ENCODE measurements around the gene PLXNA4.

The PLXNA4 gene

DNA sequence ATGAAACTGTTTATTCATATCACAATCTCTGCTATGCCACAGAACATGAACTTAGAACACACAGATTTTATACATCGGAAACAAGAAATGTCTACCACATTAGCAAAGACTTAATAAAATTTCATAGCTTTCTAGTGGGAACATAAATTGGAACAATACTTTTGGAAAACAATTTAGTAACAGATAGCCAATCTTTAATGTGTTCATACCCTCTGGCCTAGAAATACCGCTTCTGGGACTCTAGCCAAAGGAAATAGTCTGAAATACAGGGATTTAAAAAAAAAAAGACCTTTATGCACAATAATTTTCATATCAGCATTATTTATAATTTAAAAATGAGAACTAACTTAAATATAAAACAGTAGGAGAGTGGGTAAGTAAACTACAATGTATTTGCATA, 168.5 kb downstream of the PLXNA4 start:
- H3K4me1 ChIP-seq (ENCODE audit: insufficient read depth, low read length): peaks cover 3% of the 10 kb centered on the region; the same call in 1 of the 2 replicates
- no peaks in the 10 kb centered on the region for H3K27me3 ChIP-seq (ENCODE audit: insufficient read depth, low read length)
- H3K4me3 ChIP-seq (ENCODE audit: low read length): no peak overlapping the region
- no peaks in the 10 kb centered on the region for H3K36me3 ChIP-seq (ENCODE audit: insufficient read depth, low read length)
- 100% methylated on average over 1 of the region's 2 CpGs for WGBS
- no peak overlapping the region for H3K27ac ChIP-seq (ENCODE audit: low read depth, low read length)
- no peaks in the 10 kb centered on the region for H3K9me3 ChIP-seq (ENCODE audit: insufficient read depth, low read depth, low read length)
- no peak overlapping the region for H3K9ac ChIP-seq (ENCODE audit: low read depth, low read length)

GRCh38 chr7:132406039-132406438, 170.2 kb downstream of the PLXNA4 start:
- H3K27me3 ChIP-seq (ENCODE audit: insufficient read depth, low read length): no peaks in the 10 kb centered on the region
- 90% methylated on average over 4 of the region's 4 CpGs for WGBS
- H3K36me3 ChIP-seq (ENCODE audit: insufficient read depth, low read length): no peaks in the 10 kb centered on the region
- H3K9me3 ChIP-seq (ENCODE audit: insufficient read depth, low read depth, low read length): no peaks in the 10 kb centered on the region
- peaks cover 9% of the 10 kb centered on the region for H3K4me1 ChIP-seq (ENCODE audit: insufficient read depth, low read length)
- no peak overlapping the region for H3K4me3 ChIP-seq (ENCODE audit: low read length)
- no peak overlapping the region for H3K27ac ChIP-seq (ENCODE audit: low read depth, low read length)
- no peak overlapping the region for H3K9ac ChIP-seq (ENCODE audit: low read depth, low read length)

GRCh38 chr7:132404261-132404660, 172.0 kb downstream of the PLXNA4 start:
- no peaks in the 10 kb centered on the region for H3K27me3 ChIP-seq (ENCODE audit: insufficient read depth, low read length)
- WGBS: 93% methylated on average over 3 of the region's 3 CpGs
- no peak overlapping the region for H3K9ac ChIP-seq (ENCODE audit: low read depth, low read length)

DNA sequence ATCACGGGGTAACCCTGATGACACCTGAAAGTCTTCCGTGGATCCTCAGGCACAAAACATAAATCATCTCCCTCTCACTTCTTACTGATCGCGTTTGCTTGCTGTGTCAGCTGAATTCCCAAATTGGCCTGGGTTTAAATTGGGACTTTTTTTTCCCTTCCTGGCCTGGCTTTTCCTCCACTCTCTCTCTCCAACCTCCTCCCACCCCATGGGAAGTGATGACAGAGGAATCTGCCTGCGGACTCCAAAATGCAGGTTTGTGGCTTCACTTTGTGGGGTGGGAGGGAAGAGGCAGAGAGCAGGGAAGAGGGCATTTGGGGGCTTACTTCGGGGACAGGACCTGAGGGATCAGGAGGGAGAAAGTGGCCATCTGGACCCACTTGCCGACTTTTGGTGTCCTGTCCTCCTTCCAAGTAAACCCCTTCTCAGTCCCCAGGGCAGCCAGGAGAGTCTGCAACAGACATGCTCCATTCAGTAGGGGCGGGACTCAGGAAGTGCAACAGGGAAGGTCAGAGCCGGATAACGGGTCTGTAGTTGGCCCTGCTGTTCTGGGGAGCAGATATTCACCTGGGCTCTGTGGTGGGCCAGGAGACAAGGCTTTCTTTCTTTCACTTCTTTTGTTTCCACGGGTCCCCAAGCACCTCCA, 172.7 kb downstream of the PLXNA4 start:
- Histone ChIP-seq H3K9ac (ENCODE audit: low read depth, low read length) (no peak overlapping the region), H3K27me3 (ENCODE audit: insufficient read depth, low read length) (no peaks in the 10 kb centered on the region), H3K4me3 (ENCODE audit: low read length) (no peak overlapping the region), H3K27ac (ENCODE audit: low read depth, low read length) (no peak overlapping the region), H3K4me1 (ENCODE audit: insufficient read depth, low read length) (peaks cover 9% of the 10 kb centered on the region), H3K9me3 (ENCODE audit: insufficient read depth, low read depth, low read length) (no peaks in the 10 kb centered on the region), H3K36me3 (ENCODE audit: insufficient read depth, low read length) (no peaks in the 10 kb centered on the region)
- WGBS: 72% methylated on average over 11 of the region's 11 CpGs

More at GRCh38 chr7:132404261-132404660, 172.0 kb downstream of the PLXNA4 start:
- peaks cover 9% of the 10 kb centered on the region for H3K4me1 ChIP-seq (ENCODE audit: insufficient read depth, low read length)
- no peaks in the 10 kb centered on the region for H3K9me3 ChIP-seq (ENCODE audit: insufficient read depth, low read depth, low read length)
- H3K36me3 ChIP-seq (ENCODE audit: insufficient read depth, low read length): no peaks in the 10 kb centered on the region
- no peak overlapping the region for H3K4me3 ChIP-seq (ENCODE audit: low read length)
- H3K27ac ChIP-seq (ENCODE audit: low read depth, low read length): no peak overlapping the region

GRCh38 chr7:132402751-132403245, 173.5 kb downstream of the PLXNA4 start:
- no peak overlapping the region for H3K27ac ChIP-seq (ENCODE audit: low read depth, low read length)
- peaks cover 9% of the 10 kb centered on the region for H3K4me1 ChIP-seq (ENCODE audit: insufficient read depth, low read length)
- no peaks in the 10 kb centered on the region for H3K9me3 ChIP-seq (ENCODE audit: insufficient read depth, low read depth, low read length)
- WGBS: 82% methylated on average over 8 of the region's 8 CpGs
- no peak overlapping the region for H3K4me3 ChIP-seq (ENCODE audit: low read length)
- H3K36me3 ChIP-seq (ENCODE audit: insufficient read depth, low read length): no peaks in the 10 kb centered on the region
- H3K9ac ChIP-seq (ENCODE audit: low read depth, low read length): no peak overlapping the region
- H3K27me3 ChIP-seq (ENCODE audit: insufficient read depth, low read length): no peaks in the 10 kb centered on the region

DNA sequence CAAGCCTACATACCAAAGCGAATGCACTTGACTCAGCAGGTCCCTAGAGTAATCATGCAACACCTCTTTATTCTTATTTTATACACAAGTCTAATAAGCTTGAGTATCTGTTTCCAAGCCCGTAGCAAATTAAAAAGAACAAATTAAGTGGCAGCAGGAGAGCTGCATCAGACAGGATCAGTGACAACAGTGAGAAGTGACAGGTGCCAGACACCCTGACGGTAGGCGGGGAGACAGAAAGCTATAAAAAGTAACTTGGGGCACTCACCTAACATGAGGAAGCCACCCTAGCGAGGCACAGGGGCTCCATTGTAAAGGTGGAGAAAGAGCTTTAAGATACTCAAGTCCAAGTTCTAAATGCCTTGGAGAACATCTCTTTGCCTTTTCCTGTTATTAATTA, 174.2 kb downstream of the PLXNA4 start:
- Histone ChIP-seq H3K9me3 (ENCODE audit: insufficient read depth, low read depth, low read length) (no peaks in the 10 kb centered on the region), H3K27me3 (ENCODE audit: insufficient read depth, low read length) (no peaks in the 10 kb centered on the region), H3K27ac (ENCODE audit: low read depth, low read length) (no peak overlapping the region), H3K9ac (ENCODE audit: low read depth, low read length) (no peak overlapping the region), H3K36me3 (ENCODE audit: insufficient read depth, low read length) (no peaks in the 10 kb centered on the region), H3K4me1 (ENCODE audit: insufficient read depth, low read length) (peaks cover 9% of the 10 kb centered on the region), H3K4me3 (ENCODE audit: low read length) (no peak overlapping the region)
- WGBS: 92% methylated on average over 5 of the region's 5 CpGs

DNA sequence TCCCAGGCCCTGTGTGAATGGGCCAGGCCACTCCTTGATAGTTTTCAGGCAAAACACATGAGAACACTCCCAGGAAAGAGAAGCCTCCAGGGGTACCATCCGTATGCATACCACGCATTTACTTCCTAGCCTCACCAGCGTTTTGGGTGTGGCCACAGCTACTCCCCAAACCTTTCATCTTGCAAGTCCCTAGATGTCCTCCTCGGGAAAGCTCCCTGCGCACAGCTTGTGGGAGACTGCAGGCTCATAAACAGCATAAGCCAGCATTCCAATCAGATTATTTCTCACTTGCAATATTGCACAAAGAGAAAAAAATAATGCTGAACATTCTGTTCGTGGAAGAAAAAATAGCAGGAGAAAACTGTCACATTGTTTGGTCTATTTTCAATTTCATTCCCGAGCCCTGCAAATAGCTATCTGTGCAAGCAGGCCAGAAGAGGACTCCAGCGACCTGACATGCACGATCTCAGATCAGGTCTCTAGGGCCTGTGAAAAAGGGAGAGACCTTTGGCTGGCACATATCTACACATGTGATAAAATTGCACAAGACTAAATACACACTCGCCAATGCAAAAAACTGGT, 175.6 kb downstream of the PLXNA4 start:
- no peaks in the 10 kb centered on the region for H3K36me3 ChIP-seq (ENCODE audit: insufficient read depth, low read length)
- H3K9me3 ChIP-seq (ENCODE audit: insufficient read depth, low read depth, low read length): no peaks in the 10 kb centered on the region
- 82% methylated on average over 10 of the region's 10 CpGs for WGBS
- no peak overlapping the region for H3K4me3 ChIP-seq (ENCODE audit: low read length)
- H3K9ac ChIP-seq (ENCODE audit: low read depth, low read length): no peak overlapping the region
- H3K4me1 ChIP-seq (ENCODE audit: insufficient read depth, low read length): peaks cover 9% of the 10 kb centered on the region
- no peak overlapping the region for H3K27ac ChIP-seq (ENCODE audit: low read depth, low read length)
- H3K27me3 ChIP-seq (ENCODE audit: insufficient read depth, low read length): no peaks in the 10 kb centered on the region

- Histone ChIP-seq H3K27ac (ENCODE audit: low read depth, low read length) (no peak overlapping the region), H3K36me3 (ENCODE audit: insufficient read depth, low read length) (no peaks in the 10 kb centered on the region), H3K9ac (ENCODE audit: low read depth, low read length) (no peak overlapping the region), H3K4me3 (ENCODE audit: low read length) (no peak overlapping the region), H3K4me1 (ENCODE audit: insufficient read depth, low read length) (peaks cover 9% of the 10 kb centered on the region), H3K27me3 (ENCODE audit: insufficient read depth, low read length) (no peaks in the 10 kb centered on the region), H3K9me3 (ENCODE audit: insufficient read depth, low read depth, low read length) (no peaks in the 10 kb centered on the region)
- WGBS: 95% methylated on average over 4 of the region's 4 CpGs
Measured at GRCh38 chr7:132399367-132399766, 176.9 kb downstream of the PLXNA4 start.

DNA sequence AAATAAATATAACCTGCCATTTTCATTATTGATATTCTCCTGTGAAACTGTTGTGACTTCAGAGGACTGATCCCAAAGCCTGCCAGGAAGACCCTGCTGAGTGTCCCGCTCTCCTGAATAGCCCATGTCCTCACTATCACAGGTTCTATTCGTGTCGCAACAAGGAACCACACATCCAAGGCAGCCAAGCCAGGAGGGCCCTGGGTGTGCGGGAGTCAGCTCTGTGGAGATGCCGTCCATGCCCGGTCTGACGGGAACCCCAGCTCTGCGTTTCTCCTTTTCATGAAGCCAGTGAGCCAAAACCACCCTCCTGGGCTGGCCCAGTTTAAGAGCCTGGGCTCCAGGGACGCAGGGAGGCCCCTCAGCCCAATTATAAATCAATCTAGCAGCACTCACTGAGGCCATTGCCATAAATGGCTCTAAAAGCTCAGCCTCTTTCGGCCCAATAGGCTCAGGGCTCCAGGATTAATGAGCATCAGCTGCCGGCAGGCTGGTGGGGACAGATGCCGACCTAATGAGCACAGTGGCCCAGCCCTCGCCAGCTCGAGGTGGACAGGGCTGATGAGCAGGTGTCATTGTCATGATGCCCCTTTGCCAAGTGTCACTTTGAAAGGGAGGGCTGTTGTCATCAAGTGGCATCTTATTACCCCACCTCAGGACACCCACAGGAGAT, 177.9 kb downstream of the PLXNA4 start:
- no peak overlapping the region for H3K27ac ChIP-seq (ENCODE audit: low read depth, low read length)
- H3K9me3 ChIP-seq (ENCODE audit: insufficient read depth, low read depth, low read length): no peaks in the 10 kb centered on the region
- H3K4me1 ChIP-seq (ENCODE audit: insufficient read depth, low read length): peaks cover 9% of the 10 kb centered on the region
- 94% methylated on average over 14 of the region's 14 CpGs for WGBS
- no peaks in the 10 kb centered on the region for H3K36me3 ChIP-seq (ENCODE audit: insufficient read depth, low read length)
- no peaks in the 10 kb centered on the region for H3K27me3 ChIP-seq (ENCODE audit: insufficient read depth, low read length)
- H3K4me3 ChIP-seq (ENCODE audit: low read length): no peak overlapping the region
- no peak overlapping the region for H3K9ac ChIP-seq (ENCODE audit: low read depth, low read length)

DNA sequence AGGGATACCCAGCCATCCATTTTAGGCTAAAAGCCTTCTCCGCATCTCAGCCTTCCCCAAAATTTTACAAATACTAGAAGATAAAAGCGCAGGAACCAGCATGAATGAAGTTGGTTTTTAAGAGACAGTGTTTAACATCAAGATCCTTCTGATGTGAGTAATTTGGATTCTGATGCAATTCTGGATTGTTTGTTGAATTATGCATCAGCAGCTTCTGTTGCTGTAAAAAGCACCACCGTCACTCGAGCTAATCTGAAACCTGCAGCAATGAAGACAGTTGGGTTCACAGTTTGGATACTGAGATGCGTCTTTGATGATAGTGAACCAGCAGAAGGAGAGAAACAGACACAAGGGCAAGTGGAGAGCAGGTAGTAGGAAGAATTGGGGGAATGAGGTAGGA, 179.2 kb downstream of the PLXNA4 start:
- no peak overlapping the region for H3K4me3 ChIP-seq (ENCODE audit: low read length)
- no peaks in the 10 kb centered on the region for H3K9me3 ChIP-seq (ENCODE audit: insufficient read depth, low read depth, low read length)
- no peaks in the 10 kb centered on the region for H3K27me3 ChIP-seq (ENCODE audit: insufficient read depth, low read length)
- 93% methylated on average over 5 of the region's 5 CpGs for WGBS
- H3K27ac ChIP-seq (ENCODE audit: low read depth, low read length): no peak overlapping the region
- H3K36me3 ChIP-seq (ENCODE audit: insufficient read depth, low read length): no peaks in the 10 kb centered on the region
- no peaks in the 10 kb centered on the region for H3K4me1 ChIP-seq (ENCODE audit: insufficient read depth, low read length)
- no peak overlapping the region for H3K9ac ChIP-seq (ENCODE audit: low read depth, low read length)

GRCh38 chr7:132395361-132395760, 180.9 kb downstream of the PLXNA4 start:
- Histone ChIP-seq H3K36me3 (ENCODE audit: insufficient read depth, low read length) (no peaks in the 10 kb centered on the region), H3K4me1 (ENCODE audit: insufficient read depth, low read length) (no peaks in the 10 kb centered on the region), H3K4me3 (ENCODE audit: low read length) (no peak overlapping the region), H3K9ac (ENCODE audit: low read depth, low read length) (no peak overlapping the region), H3K27me3 (ENCODE audit: insufficient read depth, low read length) (no peaks in the 10 kb centered on the region), H3K9me3 (ENCODE audit: insufficient read depth, low read depth, low read length) (no peaks in the 10 kb centered on the region), H3K27ac (ENCODE audit: low read depth, low read length) (no peak overlapping the region)
- 89% methylated on average over 4 of the region's 4 CpGs for WGBS

All from HUES64 (cell line).